WTC11 (cell line): Measurements from ENCODE around the gene LY6G6F. TPM values are rescaled to one million over a fixed set of nuclear protein-coding genes. Genes with fewer than 3 reads are reported as not detected.

Source experiments
- ATAC-seq: fragments of 200-7000 bp; cut with Tn5 transposase; 2 replicates; pipeline ENCODE4 v1.10.0; 2021; ENCODE audit warnings: mild to moderate bottlenecking, moderate library complexity
- CTCF ChIA-PET: fragments of 300-600 bp; sonication (Branson Sonifier 250); formaldehyde crosslinking; loops from one replicate; lab custom pipeline; 2021; ENCODE audit warnings: antibody characterized with exemption; lab: Charles Lee
- POLR2A ChIA-PET: fragments of 350-600 bp; sonication (Branson Sonifier 250); formaldehyde crosslinking; loops from one replicate; lab custom pipeline; 2021; ENCODE audit warnings: antibody characterized with exemption; lab: Charles Lee
- DNase-seq: peaks from one replicate; pipeline ENCODE4 v3.0.0; 2021; ENCODE audit warnings: low spot score
- H3K27ac Mint-ChIP-seq: 2 replicates; pipeline ENCODE4 v1.8.0; 2021; ENCODE audit warnings: mixed read lengths
- H3K27me3 Mint-ChIP-seq: 2 replicates; pipeline ENCODE4 v1.8.0; 2021; ENCODE audit warnings: low read depth, mild to moderate bottlenecking, moderate library complexity, mixed read lengths
- H3K36me3 Mint-ChIP-seq: 2 replicates; pipeline ENCODE4 v1.8.0; 2021; ENCODE audit warnings: mixed read lengths
- H3K4me1 Mint-ChIP-seq: 2 replicates; pipeline ENCODE4 v1.8.0; 2022; ENCODE audit warnings: mixed read lengths
- H3K4me3 Mint-ChIP-seq: 2 replicates; pipeline ENCODE4 v1.8.0; 2021; ENCODE audit warnings: mild to moderate bottlenecking, moderate library complexity, mixed read lengths
- H3K9me3 Mint-ChIP-seq: 2 replicates; pipeline ENCODE4 v1.8.0; 2021; ENCODE audit warnings: mixed read lengths
- ELF4 ChIP-seq: sonication (generic); formaldehyde crosslinking; IDR thresholded peaks from 2 replicates; pipeline ENCODE4 v1.8.1; 2022; ENCODE audit warnings: low read depth, mild to moderate bottlenecking, moderate library complexity, missing genetic modification reagents
- FOXP1 ChIP-seq: sonication (generic); formaldehyde crosslinking; IDR thresholded peaks from 2 replicates; pipeline ENCODE4 v1.8.0; 2022; ENCODE audit warnings: missing genetic modification reagents, mild to moderate bottlenecking, moderate library complexity, borderline replicate concordance
- GTF2I ChIP-seq: fragments of 250-450 bp; sonication (Bioruptor Pico); conservative IDR thresholded peaks from 2 replicates; pipeline ENCODE4 v1.4.0; 2021; ENCODE audit warnings: mild to moderate bottlenecking
- HMGA2 ChIP-seq: fragments of 250-450 bp; sonication (Bioruptor Pico); IDR thresholded peaks from 2 replicates; pipeline ENCODE4 v1.4.0; 2021; ENCODE audit warnings: mild to moderate bottlenecking, moderate library complexity
- JAZF1 ChIP-seq: fragments of 250-450 bp; sonication (Bioruptor Pico); IDR thresholded peaks from 2 replicates; pipeline ENCODE4 v1.9.0; 2021; ENCODE audit warnings: moderate library complexity, mild to moderate bottlenecking, inconsistent platforms
- MAX ChIP-seq: sonication (generic); formaldehyde crosslinking; IDR thresholded peaks from 2 replicates; pipeline ENCODE4 v1.8.0; 2022; ENCODE audit warnings: mild to moderate bottlenecking, missing genetic modification reagents
- MXD4 ChIP-seq: fragments of 250-450 bp; sonication (Bioruptor Pico); IDR thresholded peaks from 2 replicates; pipeline ENCODE4 v1.8.0; 2021; ENCODE audit warnings: mild to moderate bottlenecking, moderate library complexity, borderline replicate concordance
- OVOL2 ChIP-seq: fragments of 250-450 bp; sonication (Bioruptor Pico); IDR thresholded peaks from 2 replicates; pipeline ENCODE4 v1.9.0; 2021; ENCODE audit warnings: mild to moderate bottlenecking, borderline replicate concordance
- PRRX2 ChIP-seq: fragments of 250-450 bp; sonication (Bioruptor Pico); IDR thresholded peaks from 2 replicates; pipeline ENCODE4 v1.8.0; 2021; ENCODE audit warnings: mild to moderate bottlenecking
- TP53 ChIP-seq: sonication (generic); formaldehyde crosslinking; IDR thresholded peaks from 2 replicates; pipeline ENCODE4 v1.8.1; 2023; ENCODE audit warnings: mild to moderate bottlenecking, missing genetic modification reagents
- ZBTB21 ChIP-seq: sonication (generic); formaldehyde crosslinking; IDR thresholded peaks from 2 replicates; pipeline ENCODE4 v1.8.1; 2023; ENCODE audit warnings: mild to moderate bottlenecking, missing genetic modification reagents, borderline replicate concordance
- ZNF219 ChIP-seq: sonication (generic); formaldehyde crosslinking; IDR thresholded peaks from 2 replicates; pipeline ENCODE4 v1.8.0; 2023; ENCODE audit warnings: missing genetic modification reagents, mild to moderate bottlenecking, borderline replicate concordance
- ZNF232 ChIP-seq: sonication (generic); formaldehyde crosslinking; IDR thresholded peaks from 2 replicates; pipeline ENCODE4 v1.8.0; 2022; ENCODE audit warnings: mild to moderate bottlenecking, missing genetic modification reagents
- ZNF317 ChIP-seq: sonication (generic); formaldehyde crosslinking; IDR thresholded peaks from 2 replicates; pipeline ENCODE4 v1.8.1; 2023; ENCODE audit warnings: low read depth, mild to moderate bottlenecking, moderate library complexity, missing genetic modification reagents, borderline replicate concordance
- ZNF671 ChIP-seq: fragments of 250-450 bp; sonication (Bioruptor Pico); IDR thresholded peaks from 2 replicates; pipeline ENCODE4 v1.8.0; 2021; ENCODE audit warnings: mild to moderate bottlenecking
- total RNA-seq: library from RNA; stranded (reverse); gene quantifications from 3 replicates; pipeline ENCODE4 v1.2.3, GENCODE V29; 2021
- TF ChIP-seq, protein P1 (sequence below): fragments of 250-450 bp; sonication (Bioruptor Pico); IDR thresholded peaks from 2 replicates; pipeline ENCODE4 v1.9.0; 2021; ENCODE audit warnings: moderate library complexity, mild to moderate bottlenecking, inconsistent platforms, borderline replicate concordance
- TF ChIP-seq, protein P2 (sequence below): sonication (generic); formaldehyde crosslinking; conservative IDR thresholded peaks from 2 replicates; pipeline ENCODE4 v1.8.1; 2022; ENCODE audit warnings: mild to moderate bottlenecking, missing genetic modification reagents
- TF ChIP-seq, protein P3 (sequence below): sonication (generic); formaldehyde crosslinking; IDR thresholded peaks from 2 replicates; pipeline ENCODE4 v1.8.1; 2023; ENCODE audit warnings: mild to moderate bottlenecking, missing genetic modification reagents

The LY6G6F gene
- total RNA-seq, 1 experiment from 2014 or later = not detected

DNA sequence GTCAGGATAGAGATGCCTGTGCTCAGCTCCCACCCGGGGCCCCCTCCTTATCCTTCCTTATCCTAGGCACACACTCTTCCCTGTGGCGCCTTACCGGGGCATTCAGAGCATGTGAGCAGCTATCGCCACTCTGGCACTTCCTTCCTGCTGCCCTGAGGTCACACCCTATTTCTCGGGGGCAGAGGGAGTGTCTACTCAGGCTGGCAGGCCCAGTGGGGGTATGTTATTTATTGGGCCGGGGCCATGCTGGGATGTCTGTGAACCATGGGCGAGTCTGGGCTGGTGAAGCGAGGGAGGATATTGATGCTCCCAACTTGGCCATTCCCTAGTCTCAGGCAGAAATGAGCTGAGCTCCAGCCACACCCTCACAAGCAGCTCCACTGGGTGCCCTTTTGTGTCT is 4.6 kb downstream of the LY6G6F start:
- Mint-ChIP-seq H3K36me3 (no peaks in the 10 kb centered on the region), H3K27me3 (peaks cover 7% of the 10 kb centered on the region; the same call in 1 of the 2 replicates), H3K4me3 (no peak overlapping the region), H3K27ac (no peak overlapping the region), H3K9me3 (no peaks in the 10 kb centered on the region), H3K4me1 (peaks cover 27% of the 10 kb centered on the region)
- POLR2A ChIA-PET = no interaction called here
- DNase-seq = no peak
- no peak for ATAC-seq
- TF ChIP-seq OVOL2 (CRISPR knock-in tag) = no peak
- no peak for TF ChIP-seq ZNF317 (CRISPR knock-in tag)
- TF ChIP-seq MAX = no peak
- no peak for TF ChIP-seq ZNF671 (CRISPR knock-in tag)
- no peak for TF ChIP-seq ZNF232 (CRISPR knock-in tag)
- TF ChIP-seq, all 79 proteins: peak for 0
- CTCF ChIA-PET = interaction anchor here (0.8 to 1.1 kb wide), 3 partner anchors 18 to 62 kb away, joined by 3 to 4 read pairs (median 3); no protein-coding TSS in a partner anchor

GRCh38 chr6:31712296-31712695 is 5.6 kb downstream of the LY6G6F start:
- Mint-ChIP-seq H3K4me1 (peaks cover 29% of the 10 kb centered on the region), H3K4me3 (no peak overlapping the region), H3K36me3 (no peaks in the 10 kb centered on the region), H3K27ac (no peak overlapping the region), H3K9me3 (no peaks in the 10 kb centered on the region), H3K27me3 (no peaks in the 10 kb centered on the region; the same call in 1 of the 2 replicates)
- TF ChIP-seq ZNF219 (CRISPR knock-in tag) (no peak), JAZF1 (CRISPR knock-in tag) (no peak), ELF4 (CRISPR knock-in tag) (no peak), HMGA2 (no peak), FOXP1 (no peak), MXD4 (CRISPR knock-in tag) (no peak), PRRX2 (no peak), ZBTB21 (no peak), TP53 (CRISPR knock-in tag) (no peak)
- TF ChIP-seq, protein P1, sequence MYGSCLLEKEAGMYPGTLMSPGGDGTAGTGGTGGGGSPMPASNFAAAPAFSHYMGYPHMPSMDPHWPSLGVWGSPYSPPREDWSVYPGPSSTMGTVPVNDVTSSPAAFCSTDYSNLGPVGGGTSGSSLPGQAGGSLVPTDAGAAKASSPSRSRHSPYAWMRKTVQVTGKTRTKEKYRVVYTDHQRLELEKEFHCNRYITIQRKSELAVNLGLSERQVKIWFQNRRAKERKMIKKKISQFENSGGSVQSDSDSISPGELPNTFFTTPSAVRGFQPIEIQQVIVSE (CRISPR knock-in tag) = no peak
- DNase-seq = no peak
- POLR2A ChIA-PET = no interaction called here
- CTCF ChIA-PET = interaction anchor here (0.8 to 1.4 kb wide), 4 partner anchors 9 to 131 kb away, joined by 3 read pairs; partner anchors contain the start of genes ABHD16A and HSPA1B
- no peak for ATAC-seq

DNA sequence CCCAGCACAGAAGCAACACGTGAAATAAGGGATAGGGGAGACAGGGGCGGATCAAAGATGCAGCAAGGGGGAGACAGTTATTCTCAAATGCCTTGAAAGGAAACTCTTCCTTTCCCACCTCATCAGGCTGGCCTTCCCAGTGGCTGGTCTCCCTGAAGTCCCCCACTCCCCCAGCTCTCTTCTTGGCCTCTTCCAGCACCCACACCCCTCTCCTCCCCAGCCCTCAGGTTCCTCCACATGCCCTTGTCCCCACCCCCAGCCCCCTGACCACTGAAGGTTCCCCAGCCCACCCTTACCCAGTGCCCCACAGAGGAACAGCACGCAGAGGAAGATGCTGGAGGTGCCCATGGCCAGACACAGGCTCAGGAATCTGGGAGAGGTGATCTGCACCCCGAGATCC is 6.8 kb downstream of the LY6G6F start:
- no peaks in the 10 kb centered on the region; the same call in 1 of the 2 replicates for H3K27me3 Mint-ChIP-seq
- TF ChIP-seq, protein P2, sequence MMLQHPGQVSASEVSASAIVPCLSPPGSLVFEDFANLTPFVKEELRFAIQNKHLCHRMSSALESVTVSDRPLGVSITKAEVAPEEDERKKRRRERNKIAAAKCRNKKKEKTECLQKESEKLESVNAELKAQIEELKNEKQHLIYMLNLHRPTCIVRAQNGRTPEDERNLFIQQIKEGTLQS (CRISPR knock-in tag) = no peak
- TF ChIP-seq, protein P3, sequence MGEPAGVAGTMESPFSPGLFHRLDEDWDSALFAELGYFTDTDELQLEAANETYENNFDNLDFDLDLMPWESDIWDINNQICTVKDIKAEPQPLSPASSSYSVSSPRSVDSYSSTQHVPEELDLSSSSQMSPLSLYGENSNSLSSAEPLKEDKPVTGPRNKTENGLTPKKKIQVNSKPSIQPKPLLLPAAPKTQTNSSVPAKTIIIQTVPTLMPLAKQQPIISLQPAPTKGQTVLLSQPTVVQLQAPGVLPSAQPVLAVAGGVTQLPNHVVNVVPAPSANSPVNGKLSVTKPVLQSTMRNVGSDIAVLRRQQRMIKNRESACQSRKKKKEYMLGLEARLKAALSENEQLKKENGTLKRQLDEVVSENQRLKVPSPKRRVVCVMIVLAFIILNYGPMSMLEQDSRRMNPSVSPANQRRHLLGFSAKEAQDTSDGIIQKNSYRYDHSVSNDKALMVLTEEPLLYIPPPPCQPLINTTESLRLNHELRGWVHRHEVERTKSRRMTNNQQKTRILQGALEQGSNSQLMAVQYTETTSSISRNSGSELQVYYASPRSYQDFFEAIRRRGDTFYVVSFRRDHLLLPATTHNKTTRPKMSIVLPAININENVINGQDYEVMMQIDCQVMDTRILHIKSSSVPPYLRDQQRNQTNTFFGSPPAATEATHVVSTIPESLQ (CRISPR knock-in tag) = no peak
- no peak for TF ChIP-seq GTF2I
- POLR2A ChIA-PET = interaction anchor here (0.8 to 1.5 kb wide), 3 partner anchors 14 to 114 kb away, joined by 3 to 6 read pairs (median 4); partner anchors contain the start of gene HSPA1B
- DNase-seq = no peak
- H3K4me3 Mint-ChIP-seq = no peak overlapping the region
- no peak for ATAC-seq
- H3K9me3 Mint-ChIP-seq = no peaks in the 10 kb centered on the region
- peaks cover 41% of the 10 kb centered on the region for H3K4me1 Mint-ChIP-seq
- no peaks in the 10 kb centered on the region for H3K36me3 Mint-ChIP-seq
- H3K27ac Mint-ChIP-seq = no peak overlapping the region
- CTCF ChIA-PET = interaction anchor here (0.6 to 2.3 kb wide), 10 partner anchors 11 to 482 kb away, joined by 3 to 24 read pairs (median 4); partner anchors contain the start of genes DDAH2 and VARS1
